GM18868 (cell line): Measurements from ENCODE around the gene DDX47.
"Not testable (repeated sequence)": the region's sequence is repeated elsewhere in the genome, so short reads cannot be mapped to it uniquely, and the experiment has no call there.

Source experiments
- ATAC-seq: cut with Tn5 transposase; IDR thresholded peaks from one replicate; pipeline ENCODE4 v1.9.1; 2021; ENCODE audit warnings: mild to moderate bottlenecking, moderate library complexity; ENCODE audit not compliant: unreplicated experiment

The DDX47 gene

DNA sequence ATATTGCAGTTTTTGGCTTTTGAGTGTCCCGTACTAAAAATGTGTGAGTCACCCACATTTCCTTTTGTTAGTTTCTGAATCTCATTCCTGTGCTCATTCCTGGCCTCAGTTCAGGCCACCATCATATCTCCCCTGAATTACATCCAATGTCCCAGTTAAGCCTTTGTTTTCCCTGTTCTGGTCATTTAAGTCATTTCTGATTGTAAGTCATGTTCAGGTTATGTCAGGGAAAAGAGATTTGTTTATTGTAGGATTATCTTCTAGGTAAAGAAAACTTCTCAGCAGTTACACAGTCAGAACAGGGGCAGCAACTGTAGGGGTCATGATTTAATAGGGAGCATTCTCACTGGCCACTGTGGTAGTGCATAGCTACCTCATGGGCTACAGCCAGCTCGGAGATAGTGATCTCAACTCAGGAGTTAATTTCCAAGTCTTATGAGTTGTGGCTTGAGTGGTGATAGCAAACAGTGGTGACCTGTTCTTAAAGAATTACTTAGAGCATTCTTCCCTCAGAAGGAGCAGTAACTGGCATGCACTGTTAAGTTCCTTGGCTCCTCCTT lies 6.7 kb downstream of the DDX47 start:
- ATAC-seq: no peak

DNA sequence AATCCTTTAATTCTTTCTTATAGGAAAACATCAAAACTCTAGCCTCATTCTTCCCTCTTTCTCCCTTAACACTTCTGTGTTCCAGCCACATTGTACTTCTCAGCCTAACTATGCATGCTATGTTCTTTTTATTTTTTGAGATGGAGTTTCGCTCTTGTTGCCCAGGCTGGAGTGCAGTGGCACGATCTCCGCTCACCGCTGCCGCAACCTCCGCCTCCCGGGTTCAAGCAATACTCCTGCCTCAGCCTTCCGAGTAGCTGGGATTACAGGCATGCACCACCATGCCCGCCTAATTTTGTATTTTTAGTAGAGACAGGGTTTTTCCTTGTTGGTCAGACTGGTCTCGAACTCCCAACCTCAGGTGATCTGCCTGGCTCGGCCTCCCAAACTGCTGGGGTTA lies 7.2 kb downstream of the DDX47 start:
- ATAC-seq: not testable (repeated sequence)

DNA sequence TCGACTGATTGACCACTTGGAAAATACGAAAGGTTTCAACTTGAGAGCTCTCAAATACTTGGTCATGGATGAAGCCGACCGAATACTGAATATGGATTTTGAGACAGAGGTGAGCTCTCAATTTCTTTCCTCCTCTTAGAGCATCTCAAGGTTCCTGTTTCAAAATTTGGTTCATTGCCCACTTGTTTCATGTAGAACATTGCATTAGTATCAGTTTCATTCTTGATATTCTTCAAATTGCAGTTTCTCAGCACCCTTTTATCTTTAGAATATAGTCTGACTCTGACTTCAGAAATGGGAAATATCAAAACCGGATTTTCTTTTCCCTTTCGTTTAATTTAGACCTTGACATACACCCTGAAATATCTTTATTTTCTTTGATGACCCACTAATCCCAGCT lies 8.8 kb downstream of the DDX47 start:
- ATAC-seq: peak; percentile 86

DNA sequence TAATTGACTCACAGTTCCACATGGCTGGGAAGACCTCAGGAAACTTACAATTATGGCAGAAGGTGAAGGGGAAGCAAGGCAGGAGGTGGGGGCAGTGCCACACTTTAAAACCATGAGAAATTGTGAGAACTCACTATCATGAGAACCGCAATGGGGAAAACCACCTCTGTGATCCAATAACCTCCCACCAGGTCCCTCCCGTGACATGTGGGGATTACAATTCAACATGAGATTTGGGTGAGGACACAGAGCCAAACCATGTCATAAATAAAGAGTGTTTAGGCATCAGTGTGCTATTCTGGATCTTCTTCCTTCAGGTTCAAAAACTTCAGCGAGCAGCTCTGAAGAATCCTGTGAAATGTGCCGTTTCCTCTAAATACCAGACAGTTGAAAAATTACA lies 9.7 kb downstream of the DDX47 start:
- ATAC-seq: no peak

DNA sequence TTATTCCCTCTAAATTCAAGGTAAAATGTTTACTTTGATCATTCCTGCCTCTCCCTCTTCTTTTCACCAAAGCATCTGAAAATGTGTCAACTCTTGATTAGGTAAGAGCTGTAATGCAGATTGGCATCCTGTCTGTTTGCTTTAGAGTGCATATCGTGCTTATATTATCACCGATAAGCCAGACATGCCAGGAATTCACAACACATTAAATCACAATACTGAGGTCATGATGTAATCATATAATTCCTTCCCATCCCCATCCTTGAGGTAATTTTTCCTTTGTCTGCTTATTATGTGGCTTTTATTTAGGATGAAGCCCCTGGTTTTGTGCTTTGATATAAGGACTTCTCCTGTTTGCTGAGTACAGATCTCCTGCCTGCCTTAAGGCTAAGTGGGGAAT lies 10.2 kb downstream of the DDX47 start:
- no peak for ATAC-seq

DNA sequence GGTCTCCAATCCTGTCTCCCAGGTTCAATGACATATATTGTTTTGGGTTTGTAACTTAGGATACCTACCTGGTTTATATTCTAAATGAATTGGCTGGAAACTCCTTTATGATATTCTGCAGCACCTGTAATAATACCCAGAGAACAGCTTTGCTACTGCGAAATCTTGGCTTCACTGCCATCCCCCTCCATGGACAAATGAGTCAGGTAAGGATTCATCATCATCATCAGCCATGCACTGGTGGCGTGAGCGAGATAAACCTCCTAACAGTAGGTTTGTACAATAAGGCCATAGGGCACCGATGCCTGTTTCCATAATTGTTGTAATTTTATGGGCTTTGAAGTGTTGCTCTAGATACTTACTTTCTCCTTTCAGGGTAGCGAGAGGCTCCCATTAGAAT lies 10.7 kb downstream of the DDX47 start:
- no peak for ATAC-seq

DNA sequence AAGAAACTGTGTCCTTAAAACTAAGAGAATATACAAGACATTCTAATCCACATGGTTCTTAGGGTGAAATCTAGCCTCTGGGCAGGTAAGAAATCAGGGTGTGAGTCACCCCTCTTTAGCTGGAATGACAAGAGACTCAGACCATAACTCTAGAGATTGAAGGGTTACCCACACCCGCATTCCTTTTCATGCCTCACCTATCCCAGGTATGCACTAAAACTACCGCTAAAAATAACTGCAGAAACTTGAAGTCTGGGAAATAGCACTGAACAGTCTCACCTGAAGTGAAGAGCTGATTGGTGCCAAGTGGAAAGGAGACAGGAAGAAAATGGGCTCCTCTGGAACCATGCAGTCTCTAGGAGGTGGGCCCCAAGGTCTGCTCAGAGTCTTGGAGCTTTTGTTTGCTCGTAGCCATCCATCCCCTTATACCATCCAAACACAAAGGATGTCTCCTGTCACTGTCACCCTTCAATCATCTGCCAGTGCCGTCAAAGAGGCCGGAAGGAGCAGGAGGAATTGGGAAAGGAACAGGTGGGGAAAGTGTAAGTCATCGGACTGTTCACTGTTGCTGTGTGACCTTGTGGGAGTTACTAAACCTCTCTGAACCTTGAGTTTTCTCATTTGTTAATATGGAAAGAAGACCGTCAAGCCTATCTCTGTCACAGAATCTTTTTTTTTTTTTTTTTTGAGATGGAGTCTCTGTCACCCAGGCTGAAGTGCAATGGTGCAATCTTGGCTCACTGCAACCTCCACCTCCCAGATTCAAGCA lies 22.4 kb downstream of the DDX47 start:
- no peak for ATAC-seq

DNA sequence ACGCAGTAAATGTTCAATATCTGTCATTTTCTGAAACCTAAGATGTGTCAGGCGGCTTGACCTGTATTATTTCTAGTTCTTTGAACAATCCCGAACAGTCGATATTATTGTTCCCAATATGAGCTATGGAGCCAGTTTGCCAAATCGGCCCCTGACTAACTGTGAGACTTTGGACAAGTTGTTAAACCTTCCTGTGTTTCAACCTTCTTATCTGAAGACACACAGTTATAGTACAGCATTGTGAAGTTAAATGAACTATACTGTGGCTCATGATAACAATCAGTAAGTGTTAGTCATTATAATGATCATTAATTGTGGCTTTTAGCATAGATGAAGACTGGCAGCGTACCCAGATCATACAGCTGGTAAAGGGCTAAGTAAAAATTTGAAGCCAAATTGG lies 23.4 kb downstream of the DDX47 start:
- no peak for ATAC-seq

DNA sequence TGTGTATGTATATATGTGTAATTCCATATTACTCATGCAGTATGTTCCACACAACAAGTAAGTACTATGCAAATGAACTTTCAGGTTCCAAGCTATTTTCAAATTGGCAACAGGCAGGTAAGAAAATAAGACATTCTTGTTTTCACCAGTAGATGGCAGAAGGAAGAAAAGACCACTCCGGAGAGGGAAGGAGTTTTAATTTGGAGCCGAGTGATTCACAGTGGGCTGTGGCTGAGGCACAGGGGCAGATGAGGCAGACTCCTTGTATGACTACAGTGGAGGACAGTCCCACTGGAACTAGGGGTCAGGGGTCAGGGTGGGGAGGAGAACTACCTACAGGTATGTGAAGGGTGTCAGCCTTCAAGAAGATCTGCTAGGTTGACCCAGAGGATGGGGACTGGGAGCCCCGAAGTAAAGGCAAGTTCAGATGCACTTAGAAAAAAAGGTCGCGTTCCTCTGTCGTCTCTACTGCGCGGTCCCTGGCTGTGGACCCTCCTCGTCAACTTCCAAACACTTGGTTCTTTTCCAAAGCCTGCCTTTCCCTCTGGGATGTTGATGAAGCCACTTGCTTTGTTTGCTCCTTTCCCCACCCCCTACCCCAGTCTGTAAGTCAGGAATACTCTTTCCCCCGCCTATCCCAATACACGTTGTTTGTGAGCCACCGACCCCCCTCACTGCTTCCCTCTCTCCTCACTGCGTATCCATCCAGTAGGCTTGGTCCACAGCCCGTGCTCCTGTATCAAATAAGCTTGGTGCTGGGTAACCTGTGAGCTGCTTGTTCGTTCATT lies 24.1 kb downstream of the DDX47 start:
- peak; percentile 57 for ATAC-seq

DNA sequence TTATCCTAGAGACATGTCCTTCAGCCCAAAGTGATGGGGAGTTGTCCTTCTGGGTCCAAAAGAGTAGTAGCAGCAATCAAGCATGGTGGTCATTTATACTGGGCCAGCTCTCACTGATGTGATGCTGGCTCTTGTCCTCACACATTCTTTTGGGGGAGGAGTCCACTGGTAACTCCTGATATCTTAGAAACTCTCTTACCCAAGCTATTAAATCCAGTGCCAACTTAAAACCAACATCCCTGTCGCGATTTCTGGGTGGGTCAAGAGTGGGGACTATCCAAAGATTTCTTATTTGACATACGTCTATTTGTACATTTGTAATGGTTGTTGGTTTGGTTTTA lies 24.6 kb downstream of the DDX47 start:
- ATAC-seq: no peak

DNA sequence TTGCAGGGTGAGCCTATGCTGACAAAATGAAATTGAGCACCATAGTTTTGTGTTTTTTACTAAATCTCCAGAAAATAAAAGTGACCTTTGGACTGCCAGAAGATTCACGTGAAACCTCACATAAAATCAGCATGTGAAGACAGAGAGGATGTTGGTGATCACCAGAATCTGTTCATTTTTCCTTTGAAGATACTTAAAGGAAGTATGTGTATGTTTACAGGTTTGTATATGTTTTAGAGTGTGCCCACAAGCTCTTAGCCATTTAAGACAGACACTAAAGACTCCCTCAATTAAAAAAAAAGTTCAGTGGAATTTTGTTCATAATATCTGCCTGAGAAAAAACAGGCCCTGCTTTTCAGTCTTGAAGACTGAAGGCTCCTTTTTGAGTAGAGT lies 25.9 kb downstream of the DDX47 start:
- ATAC-seq: no peak

DNA sequence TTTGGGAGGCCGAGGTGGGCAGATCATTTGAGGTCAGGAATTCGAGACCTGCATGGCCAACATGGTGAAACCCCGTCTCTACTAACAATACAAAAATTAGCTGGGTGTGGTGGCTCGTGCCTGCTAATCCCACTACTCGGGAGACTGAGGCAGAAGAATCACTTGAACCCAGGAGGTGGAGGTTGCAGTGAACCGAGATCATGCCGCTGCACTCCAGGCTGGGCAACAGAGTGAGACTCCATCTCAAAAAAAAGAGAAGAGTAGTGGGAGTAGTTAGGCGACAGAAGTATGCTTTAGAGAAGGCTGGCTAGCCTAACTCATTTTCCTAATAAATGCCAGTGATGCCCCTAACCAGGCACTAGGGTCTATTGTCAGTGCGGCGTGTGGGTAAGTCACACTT lies 26.3 kb downstream of the DDX47 start:
- ATAC-seq: not testable (repeated sequence)

DNA sequence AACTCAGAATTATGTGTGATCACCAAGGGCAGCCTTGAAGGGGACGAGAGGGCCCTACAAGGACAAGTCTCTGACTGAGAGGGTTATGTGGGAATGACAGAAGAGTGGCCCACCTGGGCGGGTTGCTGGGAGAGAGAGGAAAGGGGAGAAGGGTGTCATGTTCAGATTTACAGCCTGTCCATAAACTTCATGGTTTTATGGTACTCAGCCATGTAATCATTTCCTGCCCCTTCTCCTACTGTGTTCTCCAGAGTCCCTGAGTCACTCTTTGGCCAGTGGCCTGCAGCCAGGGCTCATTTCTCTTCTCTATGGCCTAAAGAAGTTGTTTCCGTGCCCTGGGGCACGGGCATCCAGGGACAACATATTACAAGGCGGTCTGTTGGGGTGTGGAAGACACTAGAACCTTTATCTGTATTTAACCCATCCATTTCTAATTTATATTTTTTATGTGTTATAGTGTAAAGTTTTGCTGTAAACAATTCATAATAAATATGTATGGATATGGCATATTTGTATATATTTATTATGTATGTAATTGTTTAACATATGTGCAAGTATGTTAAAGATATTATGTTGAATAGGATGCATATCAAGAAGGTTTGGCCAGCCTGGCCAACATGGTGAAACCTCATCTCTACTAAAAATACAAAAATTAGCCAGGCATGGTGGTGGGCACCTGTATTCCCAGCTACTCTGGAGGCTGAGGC lies 26.9 kb downstream of the DDX47 start:
- ATAC-seq: no peak

DNA sequence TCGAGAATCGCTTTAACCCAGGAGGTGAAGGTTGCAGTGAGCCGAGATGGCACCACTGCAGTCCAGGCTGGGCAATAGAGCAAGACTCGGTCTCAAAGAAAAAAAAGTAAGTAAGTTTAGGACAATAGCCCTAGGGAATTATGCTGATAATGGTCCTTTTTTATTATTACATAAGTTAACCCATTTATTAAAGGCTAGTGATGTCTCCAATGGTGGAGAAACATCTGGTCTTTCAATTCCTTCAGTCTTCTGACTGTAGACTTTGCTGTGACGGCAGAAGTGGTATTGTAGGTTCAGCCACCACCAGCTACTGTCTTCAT lies 27.4 kb downstream of the DDX47 start:
- no peak for ATAC-seq

DNA sequence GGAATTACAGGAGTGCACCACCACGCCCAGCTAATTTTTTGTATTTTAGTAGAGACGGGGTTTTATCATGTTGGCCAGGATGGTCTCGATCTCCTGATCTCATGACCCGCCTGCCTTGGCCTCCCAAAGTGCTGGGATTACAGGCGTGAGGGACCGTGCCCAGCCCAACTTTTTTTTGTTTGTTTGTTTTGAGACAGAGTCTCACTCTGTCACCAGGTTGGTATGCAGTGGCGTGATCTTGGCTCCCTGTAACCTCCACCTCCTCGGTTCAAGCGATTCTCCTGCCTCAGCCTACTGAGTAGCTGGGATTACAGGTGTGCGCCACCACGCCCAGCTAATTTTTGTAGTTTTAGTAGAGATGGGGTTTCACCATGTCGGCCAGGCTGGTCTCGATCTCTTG lies 28.3 kb downstream of the DDX47 start:
- not testable (repeated sequence) for ATAC-seq

DNA sequence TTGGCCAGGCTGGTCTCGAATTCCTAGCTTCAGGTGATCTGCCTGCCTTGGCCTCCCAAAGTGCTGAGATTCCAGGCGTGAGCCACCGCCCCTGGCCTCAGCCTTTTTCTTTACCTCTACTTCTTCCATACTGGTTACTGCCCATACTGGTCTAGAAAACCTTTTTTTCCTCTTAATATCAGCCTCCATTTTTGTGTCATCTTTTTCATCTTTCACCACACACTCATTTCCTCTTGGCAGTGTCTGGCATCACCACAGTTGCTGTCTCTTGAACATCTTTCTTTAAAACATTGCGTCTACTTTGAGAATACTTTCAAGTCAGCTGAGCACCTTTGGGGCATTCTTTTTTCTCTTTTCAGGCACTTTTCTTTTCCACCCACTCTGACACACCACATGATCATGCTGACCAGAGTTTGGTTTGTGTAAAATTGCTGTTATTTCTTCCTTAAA lies 32.7 kb downstream of the DDX47 start:
- no peak for ATAC-seq

DNA sequence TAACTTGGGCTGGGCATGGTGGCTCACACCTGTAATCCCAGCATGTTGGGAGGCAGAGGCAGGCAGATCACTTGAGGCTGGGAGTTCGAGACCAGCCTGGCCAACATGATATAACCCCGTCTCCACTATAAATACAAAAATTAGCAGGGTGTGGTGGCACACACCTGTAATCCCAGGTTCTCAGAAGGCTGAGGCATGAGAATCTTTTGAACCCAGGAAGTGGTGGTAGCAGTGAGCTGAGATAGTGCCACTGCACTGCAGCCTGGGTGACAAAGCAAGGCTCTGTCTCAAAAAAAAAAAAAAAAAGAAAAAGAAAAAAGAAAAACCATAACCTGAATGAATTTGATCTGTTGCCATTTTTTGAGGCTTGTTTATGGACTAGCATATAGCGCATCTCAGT lies 33.6 kb downstream of the DDX47 start:
- not testable (repeated sequence) for ATAC-seq

DNA sequence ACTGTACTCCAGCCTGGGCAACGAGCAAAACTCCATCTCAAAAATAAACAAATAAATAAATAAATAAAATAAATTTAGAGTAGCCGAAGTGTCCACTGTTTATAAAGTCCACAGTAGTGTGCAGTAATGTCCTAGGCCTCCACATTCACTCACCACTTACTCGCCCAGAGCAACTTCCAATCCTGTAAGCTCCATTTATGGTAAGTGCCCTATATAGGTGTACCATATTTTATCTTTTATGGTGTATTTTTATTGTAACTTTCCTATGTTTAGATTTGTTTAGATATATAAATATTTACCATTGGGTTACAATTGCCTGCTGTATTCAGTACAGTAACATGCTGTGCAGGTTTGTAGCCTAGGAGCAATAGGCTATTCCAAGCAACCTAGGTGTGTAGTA lies 40.3 kb downstream of the DDX47 start:
- no peak for ATAC-seq

DNA sequence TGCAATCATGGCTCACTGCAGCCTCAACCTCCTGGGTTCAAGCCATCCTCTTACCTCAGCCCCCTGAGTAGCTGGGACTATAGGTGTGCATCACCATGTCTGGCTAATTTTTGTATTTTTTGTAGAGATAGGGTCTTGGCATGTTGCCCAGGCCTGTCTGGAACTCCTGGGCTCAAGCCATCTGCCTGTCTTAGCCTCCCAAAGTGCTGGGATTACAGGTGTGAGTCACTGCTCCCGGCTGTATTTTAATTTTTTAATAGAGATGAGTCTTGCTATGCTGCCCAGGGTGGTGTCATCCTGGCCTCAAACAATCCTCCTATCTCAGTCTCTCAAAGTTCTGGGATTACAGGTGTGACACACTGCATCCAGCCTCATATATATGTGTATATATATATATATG lies 46.5 kb downstream of the DDX47 start:
- no peak for ATAC-seq

DNA sequence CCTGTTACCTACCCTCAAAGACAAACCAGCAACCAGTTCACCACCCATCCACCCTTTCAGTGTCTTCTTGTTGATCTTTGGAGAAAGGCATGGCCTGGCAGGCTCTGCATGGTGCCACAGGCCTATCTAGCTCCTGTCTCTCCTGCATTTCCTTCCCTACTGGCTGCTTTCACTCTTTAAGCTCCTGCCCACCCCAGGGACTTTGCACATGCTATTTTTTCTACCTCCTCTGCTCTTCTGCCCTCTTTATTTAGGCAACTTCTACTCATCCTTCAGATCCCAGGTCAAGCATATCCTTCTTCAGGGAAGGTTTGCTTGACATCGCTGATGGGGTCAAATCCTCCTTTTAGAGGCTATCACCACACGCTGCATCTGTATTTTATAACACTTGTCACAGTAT lies 51.1 kb downstream of the DDX47 start:
- no peak for ATAC-seq

DNA sequence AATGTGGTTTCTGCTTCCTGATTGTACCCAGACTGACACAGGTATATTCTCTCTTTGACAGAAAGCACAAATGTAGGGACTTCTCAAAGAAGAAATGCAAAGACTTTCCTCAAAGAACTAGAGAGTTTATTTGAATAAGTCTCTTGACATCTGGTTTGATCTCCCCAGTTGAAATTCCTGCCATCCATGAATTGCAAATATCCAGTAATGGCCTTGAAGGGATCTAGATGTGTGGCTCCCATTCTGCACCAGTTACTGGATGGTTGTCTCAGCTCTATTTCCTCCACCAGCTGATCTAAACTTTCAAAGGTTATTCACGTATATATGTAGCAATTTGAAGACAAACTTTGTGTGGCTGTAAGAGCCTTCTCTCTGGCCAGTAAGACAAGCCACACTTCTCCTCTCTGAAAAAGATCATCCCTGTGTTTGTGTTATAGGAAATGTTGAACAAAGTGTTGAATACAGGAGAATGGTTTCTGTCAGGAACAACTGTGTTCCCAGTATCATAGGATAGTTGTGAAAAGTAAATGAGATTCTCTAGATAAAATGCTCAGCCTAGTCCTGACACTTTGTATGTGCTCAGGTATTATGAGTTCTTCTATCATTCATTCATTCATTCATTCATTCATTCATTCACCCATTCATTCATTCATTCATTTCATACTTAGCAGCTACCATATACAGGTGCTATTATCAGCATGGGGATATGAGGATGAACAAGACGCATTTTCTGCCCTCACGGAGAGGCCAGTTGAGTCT lies 55.5 kb downstream of the DDX47 start:
- no peak for ATAC-seq
